Epithelial cell of esophagus (primary cell): Measurements from ENCODE around the gene INO80B.

Experiments used
- DNase-seq: peaks from one replicate; pipeline ENCODE4 v3.0.0; 2010; ENCODE audit warnings: low read depth
- H3K4me3 ChIP-seq: 2 replicates; pipeline ENCODE4 v1.5.1; 2011; ENCODE audit warnings: mild to moderate bottlenecking, low read length, control low read depth
- CTCF ChIP-seq: IDR thresholded peaks from 2 replicates; pipeline ENCODE4 v1.5.1; 2011; ENCODE audit warnings: low read depth, mild to moderate bottlenecking, low read length, control low read depth, inconsistent platforms; ENCODE audit not compliant: insufficient read depth; ENCODE audit errors: missing control alignments

Gene INO80B

GRCh38 chr2:74436848-74437695 is 17.8 kb upstream of the INO80B start:
- no peak overlapping the region for H3K4me3 ChIP-seq
- TF ChIP-seq CTCF: no peak
- no peak for DNase-seq

GRCh38 chr2:74438248-74438647 is 16.6 kb upstream of the INO80B start:
- DNase-seq: no peak
- no peak overlapping the region for H3K4me3 ChIP-seq
- TF ChIP-seq CTCF: no peak

GRCh38 chr2:74439373-74439772 is 15.5 kb upstream of the INO80B start:
- DNase-seq: no peak

GRCh38 chr2:74439803-74440377 is 15.0 kb upstream of the INO80B start:
- peak overlapping the region; percentile 72 for H3K4me3 ChIP-seq
- no peak for DNase-seq
- TF ChIP-seq CTCF: no peak

More at GRCh38 chr2:74439373-74439772, 15.5 kb upstream of the INO80B start:
- H3K4me3 ChIP-seq: peak overlapping the region; percentile 72
- no peak for TF ChIP-seq CTCF

GRCh38 chr2:74440378-74441169 is 14.3 kb upstream of the INO80B start:
- peak; percentile 78 for DNase-seq
- no peak for TF ChIP-seq CTCF
- peak overlapping the region; percentile 72 for H3K4me3 ChIP-seq

GRCh38 chr2:74441170-74441689 is 13.7 kb upstream of the INO80B start:
- DNase-seq: no peak

More at GRCh38 chr2:74441170-74441689, 13.7 kb upstream of the INO80B start:
- TF ChIP-seq CTCF: no peak
- peak overlapping the region; percentile 72 for H3K4me3 ChIP-seq
